Skeletal muscle satellite cell (primary cell): ENCODE data around the gene FAP. TPM values are rescaled to one million over a fixed set of nuclear protein-coding genes. Genes with fewer than 3 reads are reported as not detected.

Source experiments
- H3K27me3 ChIP-seq: 2 replicates; pipeline ENCODE4 v1.7.0; 2013; ENCODE audit warnings: low read length; ENCODE audit not compliant: control insufficient read depth, insufficient read depth
- H3K36me3 ChIP-seq: 2 replicates; pipeline ENCODE4 v1.7.0; 2013; ENCODE audit warnings: mild to moderate bottlenecking, control low read depth, low read length; ENCODE audit not compliant: insufficient read depth
- H3K4me1 ChIP-seq: 2 replicates; pipeline ENCODE4 v1.7.0; 2013; ENCODE audit warnings: low read length; ENCODE audit not compliant: control insufficient read depth, insufficient read depth
- H3K4me2 ChIP-seq: 2 replicates; pipeline ENCODE4 v1.7.0; 2013; ENCODE audit warnings: mild to moderate bottlenecking, low read length
- H3K4me3 ChIP-seq: 2 replicates; pipeline ENCODE4 v1.7.0; 2013; ENCODE audit warnings: low read length
- H3K9ac ChIP-seq: 2 replicates; pipeline ENCODE4 v1.7.0; 2013; ENCODE audit warnings: mild to moderate bottlenecking, low read depth, low read length, moderate library complexity
- H3K9me3 ChIP-seq: replicated peaks from 2 replicates; pipeline ENCODE4 v1.7.0; 2013; ENCODE audit warnings: mild to moderate bottlenecking, control low read depth, low read length
- total RNA-seq: library from RNA; depleted of rRNA; stranded (reverse); fragments of >200 nt; gene quantifications from 2 replicates; pipeline ENCODE4 v1.2.3, GENCODE V29; 2012; rRNA removed

FAP gene, protein sequence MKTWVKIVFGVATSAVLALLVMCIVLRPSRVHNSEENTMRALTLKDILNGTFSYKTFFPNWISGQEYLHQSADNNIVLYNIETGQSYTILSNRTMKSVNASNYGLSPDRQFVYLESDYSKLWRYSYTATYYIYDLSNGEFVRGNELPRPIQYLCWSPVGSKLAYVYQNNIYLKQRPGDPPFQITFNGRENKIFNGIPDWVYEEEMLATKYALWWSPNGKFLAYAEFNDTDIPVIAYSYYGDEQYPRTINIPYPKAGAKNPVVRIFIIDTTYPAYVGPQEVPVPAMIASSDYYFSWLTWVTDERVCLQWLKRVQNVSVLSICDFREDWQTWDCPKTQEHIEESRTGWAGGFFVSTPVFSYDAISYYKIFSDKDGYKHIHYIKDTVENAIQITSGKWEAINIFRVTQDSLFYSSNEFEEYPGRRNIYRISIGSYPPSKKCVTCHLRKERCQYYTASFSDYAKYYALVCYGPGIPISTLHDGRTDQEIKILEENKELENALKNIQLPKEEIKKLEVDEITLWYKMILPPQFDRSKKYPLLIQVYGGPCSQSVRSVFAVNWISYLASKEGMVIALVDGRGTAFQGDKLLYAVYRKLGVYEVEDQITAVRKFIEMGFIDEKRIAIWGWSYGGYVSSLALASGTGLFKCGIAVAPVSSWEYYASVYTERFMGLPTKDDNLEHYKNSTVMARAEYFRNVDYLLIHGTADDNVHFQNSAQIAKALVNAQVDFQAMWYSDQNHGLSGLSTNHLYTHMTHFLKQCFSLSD
- 66.2 and 94.0 TPM in 2 replicates for total RNA-seq

DNA sequence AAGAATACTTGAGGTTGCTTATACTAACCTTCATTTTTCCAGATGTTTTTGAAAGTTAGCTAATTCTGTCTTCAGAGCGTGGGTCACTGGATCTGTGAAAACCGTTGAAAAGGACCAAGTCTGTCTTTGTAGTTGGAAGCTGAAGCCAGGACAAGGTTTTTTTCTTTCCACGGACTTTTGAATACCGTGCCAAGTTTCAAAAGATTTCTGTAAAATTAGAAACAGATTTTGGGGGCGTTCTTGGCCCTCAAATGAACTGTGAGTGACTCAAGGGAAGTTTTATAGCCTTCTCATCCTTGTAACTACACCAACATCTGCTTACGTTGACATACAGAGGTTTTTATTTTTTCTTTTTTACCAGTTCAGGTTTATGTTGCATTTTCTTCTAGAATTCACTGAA lies at the start of gene FAP:
Gene FAP, minus strand, starts transcription at position 152 of the 400 bp plus-strand sequence. Its CDS starts 118 bp downstream, at position 34.
- Histone ChIP-seq H3K4me3 (peak within 1 kb of the TSS; percentile 73), H3K9ac (peak within 1 kb of the TSS; percentile 95), H3K4me1 (peaks cover 54% of the 10 kb centered on the region), H3K27me3 (no peaks in the 10 kb centered on the region), H3K4me2 (peak within 1 kb of the TSS; percentile 83), H3K9me3 (no peaks in the 10 kb centered on the region), H3K36me3 (peaks cover 22% of the 10 kb centered on the region)

DNA sequence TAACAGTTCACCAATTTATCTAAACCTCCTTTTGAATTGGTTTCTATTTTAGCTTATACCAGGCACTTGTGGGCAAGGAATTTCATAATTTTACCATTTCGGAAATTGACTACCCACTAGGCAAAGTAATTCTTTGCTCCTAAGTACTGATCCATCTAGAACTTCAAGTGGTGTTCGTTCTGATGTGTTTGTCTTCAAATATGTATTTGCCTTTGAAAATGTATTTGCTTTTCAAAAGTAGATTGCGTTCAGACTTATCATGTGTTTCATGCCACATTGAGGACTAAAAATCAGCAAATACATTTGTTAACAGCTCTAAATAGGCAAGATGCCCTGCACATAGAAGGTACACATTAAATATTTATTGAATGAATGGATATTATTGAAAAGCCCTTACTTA lies 48.5 kb upstream of the FAP start:
- H3K4me2 ChIP-seq, result no peak overlapping the region

DNA sequence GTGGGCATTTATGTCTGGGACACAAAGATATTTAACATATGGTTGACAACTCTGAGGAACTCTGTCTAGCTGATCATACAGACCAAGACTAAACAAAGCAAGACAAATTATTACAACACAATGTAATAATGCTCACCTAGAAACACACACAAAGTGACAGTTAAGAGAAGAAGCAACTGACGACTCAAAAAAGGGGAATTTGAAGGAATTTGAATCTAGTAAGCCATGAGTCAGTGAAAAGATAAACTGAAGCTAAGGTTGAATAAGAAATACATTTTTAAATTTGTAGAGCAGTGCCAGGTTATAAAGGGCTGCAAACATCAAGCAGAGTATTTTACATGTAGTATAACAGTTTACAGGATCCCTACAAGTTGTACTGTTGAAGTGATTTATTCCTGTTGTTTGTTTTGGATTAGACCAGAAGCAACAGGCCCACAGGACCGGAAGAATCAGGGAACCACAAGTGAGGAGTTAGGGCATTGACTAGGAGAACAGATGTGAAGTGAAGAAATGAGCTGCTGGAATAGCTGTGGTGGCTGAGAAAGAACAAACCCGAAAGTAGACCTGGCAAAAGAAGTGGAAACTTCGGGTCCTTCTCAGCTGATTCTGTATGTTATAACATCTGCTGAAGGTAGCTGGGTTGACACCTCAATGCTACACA lies 39.6 kb upstream of the FAP start:
- H3K9me3 ChIP-seq, result no peaks in the 10 kb centered on the region
- H3K9ac ChIP-seq, result no peak overlapping the region
- H3K4me2 ChIP-seq, result peak overlapping the region; percentile 45
- peaks cover 7% of the 10 kb centered on the region for H3K4me1 ChIP-seq
- no peak overlapping the region for H3K4me3 ChIP-seq
- no peaks in the 10 kb centered on the region for H3K27me3 ChIP-seq
- H3K36me3 ChIP-seq, result no peaks in the 10 kb centered on the region

More for the DNA sequence above, 48.5 kb upstream of the FAP start:
- no peak overlapping the region for H3K9ac ChIP-seq
- H3K4me1 ChIP-seq, result peaks cover 10% of the 10 kb centered on the region
- no peaks in the 10 kb centered on the region for H3K27me3 ChIP-seq
- no peak overlapping the region for H3K4me3 ChIP-seq
- H3K9me3 ChIP-seq, result no peaks in the 10 kb centered on the region
- H3K36me3 ChIP-seq, result no peaks in the 10 kb centered on the region

DNA sequence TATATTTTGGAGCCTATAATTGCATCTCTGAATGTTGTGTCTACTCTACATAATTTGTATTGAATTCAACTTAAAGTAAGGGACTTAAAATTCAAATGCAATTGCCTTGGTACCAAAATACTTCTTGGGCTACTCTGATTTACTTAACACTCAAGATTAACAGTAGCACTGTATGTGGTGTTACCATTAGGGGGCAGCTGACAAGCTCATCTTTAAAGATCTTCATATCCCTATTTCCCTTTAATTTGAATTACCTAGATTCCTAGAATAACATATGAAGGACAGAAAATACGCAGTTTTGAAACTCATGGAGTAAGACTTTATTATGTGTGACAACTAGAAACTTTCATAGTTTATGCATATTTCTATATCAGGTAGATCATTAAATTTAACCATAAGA lies 37.4 kb upstream of the FAP start:
- Histone ChIP-seq H3K9ac (no peak overlapping the region), H3K4me1 (peaks cover 7% of the 10 kb centered on the region), H3K9me3 (no peaks in the 10 kb centered on the region), H3K36me3 (no peaks in the 10 kb centered on the region), H3K27me3 (no peaks in the 10 kb centered on the region), H3K4me3 (no peak overlapping the region), H3K4me2 (no peak overlapping the region)

DNA sequence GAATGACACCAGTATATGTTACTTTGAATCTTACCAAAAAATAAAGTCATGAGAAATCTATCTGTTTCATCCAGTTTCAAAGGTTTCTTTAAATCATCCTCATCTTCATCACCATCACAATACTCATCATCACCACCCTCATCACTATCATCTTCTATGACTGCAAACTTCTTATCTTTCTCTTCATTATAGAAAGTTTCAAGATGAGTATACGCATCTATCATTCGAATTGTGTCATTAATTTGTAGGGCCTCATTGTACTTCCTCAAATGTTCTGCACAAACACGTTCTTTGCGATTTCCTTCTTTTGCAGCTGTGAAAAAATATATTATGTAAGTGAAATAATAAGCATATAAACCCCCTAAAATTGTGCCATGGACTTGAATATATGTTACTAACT lies 34.1 kb upstream of the FAP start:
- no peaks in the 10 kb centered on the region for H3K9me3 ChIP-seq
- no peaks in the 10 kb centered on the region for H3K4me1 ChIP-seq
- no peak overlapping the region for H3K4me2 ChIP-seq
- H3K27me3 ChIP-seq, result no peaks in the 10 kb centered on the region
- H3K4me3 ChIP-seq, result no peak overlapping the region
- no peaks in the 10 kb centered on the region for H3K36me3 ChIP-seq
- H3K9ac ChIP-seq, result no peak overlapping the region

DNA sequence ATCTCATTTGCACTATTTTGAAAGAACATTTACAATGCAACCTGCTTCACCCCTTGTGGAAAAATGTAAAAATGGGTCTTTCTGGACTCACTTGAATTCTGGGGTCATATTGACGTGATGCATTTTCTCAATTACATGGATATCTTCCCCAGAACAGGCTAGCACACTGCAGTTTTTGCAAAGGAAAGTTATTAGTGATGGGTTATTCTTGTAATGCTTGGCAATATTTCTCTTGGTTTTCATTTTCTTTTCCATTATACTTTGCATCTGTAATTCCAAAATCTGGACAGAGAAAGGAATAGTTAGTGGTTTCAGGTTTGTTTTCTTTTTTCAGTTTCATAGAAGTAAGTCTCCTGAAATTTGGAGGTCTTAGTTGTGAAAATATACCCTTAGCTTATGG lies 24.8 kb upstream of the FAP start:
- H3K27me3 ChIP-seq, result no peaks in the 10 kb centered on the region
- H3K36me3 ChIP-seq, result no peaks in the 10 kb centered on the region
- no peaks in the 10 kb centered on the region for H3K9me3 ChIP-seq
- H3K9ac ChIP-seq, result no peak overlapping the region
- peaks cover 15% of the 10 kb centered on the region for H3K4me1 ChIP-seq
- H3K4me3 ChIP-seq, result no peak overlapping the region
- H3K4me2 ChIP-seq, result no peak overlapping the region

DNA sequence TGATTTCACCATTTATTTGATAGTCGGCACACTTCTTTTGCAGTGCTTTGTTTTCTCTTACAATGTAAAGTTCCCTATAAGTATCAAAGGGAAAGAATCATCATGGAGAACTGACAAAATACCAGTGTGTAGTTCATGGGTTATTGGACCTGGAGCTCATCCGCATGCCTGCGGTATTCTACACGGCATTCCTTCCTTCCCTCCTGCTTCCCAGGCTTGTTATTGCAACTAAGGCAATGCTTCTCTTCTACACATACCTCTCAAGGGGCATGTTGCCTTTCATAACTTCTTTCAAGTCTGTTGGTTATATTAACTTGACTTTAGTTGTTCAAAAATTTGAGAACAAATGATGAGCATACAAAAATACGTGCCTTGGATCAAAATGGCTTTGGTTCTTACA lies 24.3 kb upstream of the FAP start:
- H3K4me1 ChIP-seq, result peaks cover 15% of the 10 kb centered on the region
- no peaks in the 10 kb centered on the region for H3K36me3 ChIP-seq
- H3K4me2 ChIP-seq, result no peak overlapping the region
- H3K4me3 ChIP-seq, result no peak overlapping the region
- no peaks in the 10 kb centered on the region for H3K27me3 ChIP-seq
- H3K9me3 ChIP-seq, result no peaks in the 10 kb centered on the region
- no peak overlapping the region for H3K9ac ChIP-seq

DNA sequence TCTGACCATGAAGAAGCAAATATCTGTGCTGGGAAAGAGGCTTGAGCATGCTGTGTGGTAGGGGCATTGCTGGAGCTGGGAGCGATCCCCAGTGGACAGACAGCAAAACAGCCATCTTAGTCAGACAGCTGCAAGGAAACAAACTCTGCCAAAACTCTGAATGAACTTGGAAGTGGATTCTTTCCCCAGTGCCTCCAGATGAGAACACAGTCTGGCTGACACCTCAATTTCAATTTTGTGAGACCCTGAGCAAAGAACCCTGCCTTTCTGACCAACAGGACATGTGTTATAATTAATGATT lies 23.2 kb upstream of the FAP start:
- no peaks in the 10 kb centered on the region for H3K9me3 ChIP-seq
- peak overlapping the region; percentile 36 for H3K4me2 ChIP-seq
- no peaks in the 10 kb centered on the region for H3K36me3 ChIP-seq
- H3K27me3 ChIP-seq, result no peaks in the 10 kb centered on the region
- H3K9ac ChIP-seq, result no peak overlapping the region
- H3K4me1 ChIP-seq, result peaks cover 23% of the 10 kb centered on the region
- no peak overlapping the region for H3K4me3 ChIP-seq

DNA sequence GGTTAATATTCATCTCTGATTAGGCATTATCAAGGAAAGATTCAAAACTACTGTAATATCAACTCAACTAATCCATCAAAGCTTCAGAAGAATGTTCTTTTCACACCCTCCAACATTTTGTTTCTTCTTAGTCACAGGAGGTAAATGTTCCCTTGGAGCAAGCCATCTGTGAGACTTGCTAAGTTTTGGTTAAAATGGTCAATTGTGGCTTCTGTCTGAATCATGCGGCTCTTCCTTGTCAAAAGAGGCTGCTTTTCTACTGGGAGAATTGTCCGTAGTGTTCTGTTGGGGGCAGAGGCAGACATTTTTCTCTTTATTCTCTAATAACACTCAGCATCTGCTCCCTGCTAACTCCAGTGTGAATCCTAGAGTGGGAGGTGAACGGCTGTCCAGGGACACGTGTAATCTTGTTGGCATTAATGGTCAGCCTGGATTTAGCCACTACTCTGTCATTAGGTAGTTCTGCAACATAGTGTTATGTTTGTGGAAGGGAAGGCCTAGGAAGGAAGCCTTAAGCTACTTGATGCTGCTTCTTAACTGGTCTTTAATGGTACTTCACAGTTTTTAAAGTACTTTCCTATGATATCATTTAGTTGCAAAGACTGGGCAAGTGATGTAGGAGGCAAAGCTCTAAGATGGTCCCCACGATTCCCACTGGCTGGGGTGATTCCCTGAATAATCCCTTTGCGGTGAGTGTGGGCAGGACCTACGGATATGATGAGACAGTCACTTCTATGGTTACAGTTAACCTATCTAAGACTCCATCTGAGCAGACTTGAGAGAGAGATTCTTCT lies 22.6 kb upstream of the FAP start:
- H3K9ac ChIP-seq, result no peak overlapping the region
- H3K9me3 ChIP-seq, result no peaks in the 10 kb centered on the region
- no peak overlapping the region for H3K4me3 ChIP-seq
- H3K36me3 ChIP-seq, result no peaks in the 10 kb centered on the region
- H3K4me2 ChIP-seq, result peak overlapping the region; percentile 36
- H3K27me3 ChIP-seq, result no peaks in the 10 kb centered on the region
- H3K4me1 ChIP-seq, result peaks cover 26% of the 10 kb centered on the region

DNA sequence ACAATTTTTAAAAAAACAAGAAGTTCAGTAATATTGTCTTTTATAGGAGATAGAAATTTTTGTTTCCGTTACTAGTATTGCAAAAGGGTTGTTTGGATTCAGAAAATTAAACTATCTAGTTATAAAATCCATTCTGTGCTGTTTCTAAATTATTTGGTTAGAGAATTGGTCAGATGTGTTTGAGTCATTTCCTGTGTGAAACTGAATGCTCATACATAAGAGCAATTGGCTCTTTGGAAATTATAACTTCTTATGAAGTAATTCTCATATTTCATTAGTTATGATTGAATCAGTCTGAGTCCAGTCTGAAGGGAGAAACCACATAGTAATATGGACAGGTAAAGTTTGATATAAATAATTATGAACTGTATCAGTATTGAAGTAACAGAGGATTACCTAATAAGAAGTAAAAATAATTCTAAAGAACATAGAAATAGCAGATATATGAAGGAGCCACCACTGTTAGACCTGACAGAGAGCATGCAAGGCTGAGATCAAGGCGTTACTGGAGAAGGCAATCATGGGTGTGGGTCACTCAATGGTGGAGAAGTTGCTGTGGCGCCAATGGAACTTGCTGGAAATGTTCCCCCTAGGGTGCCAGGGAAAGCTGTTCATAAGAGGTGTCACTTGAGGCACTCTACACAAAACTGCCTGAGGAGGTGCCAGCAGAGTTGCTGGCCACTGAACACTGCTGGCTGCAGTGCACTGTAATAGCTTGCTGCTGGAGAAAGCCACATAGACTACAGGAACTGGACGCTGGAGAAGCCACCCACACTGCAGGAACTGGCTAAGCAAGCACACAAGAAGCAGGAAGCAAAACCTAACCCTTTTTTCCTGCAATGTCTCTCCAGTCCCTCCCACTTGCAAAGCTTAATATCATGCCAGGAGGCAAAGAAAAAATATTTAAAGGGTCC lies 18.0 kb upstream of the FAP start:
- Histone ChIP-seq H3K4me1 (peaks cover 60% of the 10 kb centered on the region), H3K27me3 (no peaks in the 10 kb centered on the region), H3K9ac (peak overlapping the region; percentile 62), H3K9me3 (no peaks in the 10 kb centered on the region), H3K36me3 (no peaks in the 10 kb centered on the region), H3K4me3 (peak overlapping the region; percentile 64), H3K4me2 (peak overlapping the region; percentile 82)
